Measurements from ENCODE around the gene NSMCE1. TPM values are rescaled to one million over a fixed set of nuclear protein-coding genes. Genes with fewer than 3 reads are reported as not detected.

NSMCE1 gene
- total RNA-seq, 2 experiments from 2014 or later: 95.8 to 106 TPM

GRCh38 chr16:27222249-27223225 lies 46.0 kb downstream of the NSMCE1 start:
- no peaks in the 10 kb centered on the region for H3K27me3 Mint-ChIP-seq
- H3K4me1 Mint-ChIP-seq: peaks cover 26% of the 10 kb centered on the region
- H3K4me3 Mint-ChIP-seq: no peak overlapping the region
- H3K36me3 Mint-ChIP-seq (ENCODE audit: low read depth): peaks cover 34% of the 10 kb centered on the region
- ChIA-PET POLR2A (interaction anchor here (0.6 kb wide), 1 partner anchor 52 kb away, joined by 3 read pairs; no protein-coding TSS in a partner anchor), CTCF (interaction anchor here (1.0 to 4.6 kb wide), 5 partner anchors 8 to 14 kb away, joined by 3 to 25 read pairs (median 4); no protein-coding TSS in a partner anchor)
- H3K9me3 Mint-ChIP-seq: no peaks in the 10 kb centered on the region
- DNase-seq: no peak
- peak overlapping the region; percentile 5 for H3K27ac Mint-ChIP-seq

- ChIA-PET CTCF (interaction anchor here (1.0 to 4.6 kb wide), 5 partner anchors 9 to 13 kb away, joined by 3 to 25 read pairs (median 4); no protein-coding TSS in a partner anchor), POLR2A (no interaction called here)
- Mint-ChIP-seq H3K9me3 (no peaks in the 10 kb centered on the region), H3K4me1 (peaks cover 18% of the 10 kb centered on the region), H3K36me3 (ENCODE audit: low read depth) (peaks cover 26% of the 10 kb centered on the region), H3K27me3 (no peaks in the 10 kb centered on the region), H3K4me3 (no peak overlapping the region), H3K27ac (no peak overlapping the region)
- no peak for DNase-seq
Measured at GRCh38 chr16:27221576-27222248, 46.9 kb downstream of the NSMCE1 start.

- POLR2A ChIA-PET: no interaction called here
- H3K27ac Mint-ChIP-seq: no peak overlapping the region
- DNase-seq: no peak
Measured at GRCh38 chr16:27220991-27221390, 47.6 kb downstream of the NSMCE1 start.

GRCh38 chr16:27220527-27220926 lies 48.0 kb downstream of the NSMCE1 start:
- Mint-ChIP-seq H3K27ac (no peak overlapping the region), H3K27me3 (no peaks in the 10 kb centered on the region), H3K4me1 (peaks cover 8% of the 10 kb centered on the region), H3K36me3 (ENCODE audit: low read depth) (peaks cover 18% of the 10 kb centered on the region), H3K9me3 (no peaks in the 10 kb centered on the region), H3K4me3 (no peak overlapping the region)
- CTCF ChIA-PET: interaction anchor here (0.8 to 4.6 kb wide), 2 partner anchors 14 to 42 kb away, joined by 3 to 25 read pairs; no protein-coding TSS in a partner anchor
- DNase-seq: no peak
- POLR2A ChIA-PET: no interaction called here

More at GRCh38 chr16:27220991-27221390, 47.6 kb downstream of the NSMCE1 start:
- Mint-ChIP-seq H3K9me3 (no peaks in the 10 kb centered on the region), H3K27me3 (no peaks in the 10 kb centered on the region), H3K4me1 (peaks cover 13% of the 10 kb centered on the region), H3K36me3 (ENCODE audit: low read depth) (peaks cover 21% of the 10 kb centered on the region), H3K4me3 (no peak overlapping the region)
- CTCF ChIA-PET: interaction anchor here (0.8 to 4.6 kb wide), 2 partner anchors 14 to 42 kb away, joined by 3 to 25 read pairs; no protein-coding TSS in a partner anchor

- H3K36me3 Mint-ChIP-seq (ENCODE audit: low read depth): peaks cover 20% of the 10 kb centered on the region
- POLR2A ChIA-PET: no interaction called here
Measured at GRCh38 chr16:27220120-27220519, 48.5 kb downstream of the NSMCE1 start.

GRCh38 chr16:27219161-27219560 lies 49.4 kb downstream of the NSMCE1 start:
- Mint-ChIP-seq H3K4me1 (peaks cover 3% of the 10 kb centered on the region), H3K36me3 (ENCODE audit: low read depth) (peaks cover 25% of the 10 kb centered on the region), H3K27me3 (no peaks in the 10 kb centered on the region), H3K9me3 (no peaks in the 10 kb centered on the region), H3K4me3 (no peak overlapping the region), H3K27ac (no peak overlapping the region)
- CTCF ChIA-PET: interaction anchor here (2.0 to 4.6 kb wide), 2 partner anchors 11 to 16 kb away, joined by 8 to 25 read pairs; no protein-coding TSS in a partner anchor
- POLR2A ChIA-PET: no interaction called here
- DNase-seq: no peak

More at GRCh38 chr16:27220120-27220519, 48.5 kb downstream of the NSMCE1 start:
- peaks cover 8% of the 10 kb centered on the region for H3K4me1 Mint-ChIP-seq
- no peaks in the 10 kb centered on the region for H3K27me3 Mint-ChIP-seq
- CTCF ChIA-PET: interaction anchor here (0.8 to 4.6 kb wide), 2 partner anchors 15 to 41 kb away, joined by 3 to 25 read pairs; no protein-coding TSS in a partner anchor
- H3K9me3 Mint-ChIP-seq: no peaks in the 10 kb centered on the region
- H3K27ac Mint-ChIP-seq: peak overlapping the region; percentile 50
- no peak overlapping the region for H3K4me3 Mint-ChIP-seq
- no peak for DNase-seq

- ChIA-PET CTCF (interaction anchor here (2.0 to 4.6 kb wide), 2 partner anchors 12 to 16 kb away, joined by 8 to 25 read pairs; no protein-coding TSS in a partner anchor), POLR2A (no interaction called here)
- H3K27me3 Mint-ChIP-seq: no peaks in the 10 kb centered on the region
- no peak for DNase-seq
- peaks cover 25% of the 10 kb centered on the region for H3K36me3 Mint-ChIP-seq (ENCODE audit: low read depth)
- no peak overlapping the region for H3K4me3 Mint-ChIP-seq
- no peaks in the 10 kb centered on the region for H3K4me1 Mint-ChIP-seq
- peak overlapping the region; percentile 70 for H3K27ac Mint-ChIP-seq
- H3K9me3 Mint-ChIP-seq: no peaks in the 10 kb centered on the region
Measured at GRCh38 chr16:27218756-27219155, 49.8 kb downstream of the NSMCE1 start.

GRCh38 chr16:27217256-27217655 lies 51.3 kb downstream of the NSMCE1 start:
- no peaks in the 10 kb centered on the region for H3K9me3 Mint-ChIP-seq
- no peak overlapping the region for H3K4me3 Mint-ChIP-seq
- peaks cover 24% of the 10 kb centered on the region for H3K36me3 Mint-ChIP-seq (ENCODE audit: low read depth)
- ChIA-PET CTCF (interaction anchor here (1.7 to 2.0 kb wide), 3 partner anchors 13 to 18 kb away, joined by 3 to 8 read pairs (median 5); partner anchors contain the start of gene KDM8), POLR2A (no interaction called here)
- no peak overlapping the region for H3K27ac Mint-ChIP-seq
- no peaks in the 10 kb centered on the region for H3K27me3 Mint-ChIP-seq
- no peak for DNase-seq
- H3K4me1 Mint-ChIP-seq: peaks cover 7% of the 10 kb centered on the region

GRCh38 chr16:27216297-27216885 lies 52.2 kb downstream of the NSMCE1 start:
- Mint-ChIP-seq H3K9me3 (no peaks in the 10 kb centered on the region), H3K36me3 (ENCODE audit: low read depth) (peaks cover 28% of the 10 kb centered on the region), H3K4me3 (no peak overlapping the region), H3K27me3 (no peaks in the 10 kb centered on the region), H3K27ac (peak overlapping the region; percentile 9), H3K4me1 (peaks cover 7% of the 10 kb centered on the region)
- CTCF ChIA-PET: interaction anchor here (0.6 to 1.9 kb wide), 4 partner anchors 11 to 18 kb away, joined by 3 to 5 read pairs (median 3); partner anchors contain the start of gene KDM8
- DNase-seq: no peak
- POLR2A ChIA-PET: no interaction called here

- no peaks in the 10 kb centered on the region for H3K27me3 Mint-ChIP-seq
- DNase-seq: no peak
- H3K36me3 Mint-ChIP-seq (ENCODE audit: low read depth): peaks cover 35% of the 10 kb centered on the region
- H3K27ac Mint-ChIP-seq: peak overlapping the region; percentile 50
- no peaks in the 10 kb centered on the region for H3K9me3 Mint-ChIP-seq
- no peak overlapping the region for H3K4me3 Mint-ChIP-seq
- H3K4me1 Mint-ChIP-seq: peaks cover 14% of the 10 kb centered on the region
- CTCF ChIA-PET: interaction anchor here (1.2 to 1.8 kb wide), 3 partner anchors 10 to 19 kb away, joined by 3 to 9 read pairs (median 5); no protein-coding TSS in a partner anchor
- POLR2A ChIA-PET: no interaction called here
Measured at GRCh38 chr16:27215660-27216059, 52.9 kb downstream of the NSMCE1 start.

GRCh38 chr16:27214084-27214961 lies 54.2 kb downstream of the NSMCE1 start:
- H3K27ac Mint-ChIP-seq: peak overlapping the region; percentile 42
- no peaks in the 10 kb centered on the region for H3K27me3 Mint-ChIP-seq
- peaks cover 15% of the 10 kb centered on the region for H3K4me1 Mint-ChIP-seq
- ChIA-PET CTCF (interaction anchor here (0.8 to 1.8 kb wide), 3 partner anchors 11 to 20 kb away, joined by 3 to 9 read pairs (median 5); partner anchors contain the start of gene KDM8), POLR2A (interaction anchor here (0.6 kb wide), 1 partner anchor 73 kb away, joined by 3 read pairs; no protein-coding TSS in a partner anchor)
- no peak for DNase-seq
- H3K36me3 Mint-ChIP-seq (ENCODE audit: low read depth): peaks cover 37% of the 10 kb centered on the region
- H3K4me3 Mint-ChIP-seq: no peak overlapping the region
- H3K9me3 Mint-ChIP-seq: no peaks in the 10 kb centered on the region

Measured in activated CD4-positive, alpha-beta T cell treated with anti-CD3 and anti-CD28 coated beads, Interleukin-2, amount 10 ng/mL, durations not matched to agents 7 days and 5 days (primary cell).